HG02938 (cell line): ENCODE results near the gene UTP18.
"Not testable (repeated sequence)": the region's sequence is repeated elsewhere in the genome, so short reads cannot be mapped to it uniquely, and the experiment has no call there.

Experiments used
- ATAC-seq: cut with Tn5 transposase; IDR thresholded peaks from one replicate; pipeline ENCODE4 v1.9.1; 2021; ENCODE audit warnings: mild to moderate bottlenecking, moderate library complexity; ENCODE audit not compliant: unreplicated experiment

UTP18 gene

DNA sequence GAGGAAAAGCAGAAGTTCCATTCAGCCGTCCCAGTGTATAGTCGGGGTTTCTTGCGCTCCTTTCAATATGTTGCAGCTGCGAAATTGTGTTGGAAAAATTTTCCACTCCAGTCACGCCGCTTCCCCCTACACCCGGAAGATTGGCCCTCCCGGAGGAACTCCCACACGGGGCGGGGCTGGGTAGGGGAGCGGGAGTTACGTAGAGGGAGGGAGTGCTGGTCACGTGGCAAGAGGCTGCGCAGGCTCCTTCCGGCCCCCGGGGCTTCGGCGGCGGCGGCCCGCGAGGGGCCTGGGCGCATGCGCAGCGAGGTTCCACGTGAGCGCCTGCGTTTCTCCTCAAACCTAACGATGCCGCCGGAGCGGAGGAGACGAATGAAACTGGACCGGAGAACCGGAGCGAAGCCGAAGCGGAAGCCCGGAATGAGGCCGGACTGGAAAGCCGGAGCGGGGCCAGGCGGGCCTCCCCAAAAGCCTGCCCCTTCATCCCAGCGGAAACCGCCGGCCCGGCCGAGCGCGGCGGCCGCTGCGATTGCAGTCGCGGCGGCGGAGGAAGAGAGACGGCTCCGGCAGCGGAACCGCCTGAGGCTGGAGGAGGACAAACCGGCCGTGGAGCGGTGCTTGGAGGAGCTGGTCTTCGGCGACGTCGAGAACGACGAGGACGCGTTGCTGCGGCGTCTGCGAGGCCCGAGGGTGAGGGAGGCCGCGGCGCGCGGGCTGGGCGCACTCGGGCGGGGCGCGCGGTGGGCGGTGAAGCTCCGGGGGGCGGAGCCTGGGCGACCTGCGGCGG, at the start of gene UTP18:
Gene UTP18 (plus strand): TSS at position 310 of the 787 bp plus-strand sequence. CDS start 39 bp downstream, at position 349.
- peak; percentile 67 for ATAC-seq

- no peak for ATAC-seq
Observed at GRCh38 chr17:51214920-51215319, 45.4 kb upstream of the UTP18 start.

- no peak for ATAC-seq
Observed at GRCh38 chr17:51217946-51218345, 42.4 kb upstream of the UTP18 start.

DNA sequence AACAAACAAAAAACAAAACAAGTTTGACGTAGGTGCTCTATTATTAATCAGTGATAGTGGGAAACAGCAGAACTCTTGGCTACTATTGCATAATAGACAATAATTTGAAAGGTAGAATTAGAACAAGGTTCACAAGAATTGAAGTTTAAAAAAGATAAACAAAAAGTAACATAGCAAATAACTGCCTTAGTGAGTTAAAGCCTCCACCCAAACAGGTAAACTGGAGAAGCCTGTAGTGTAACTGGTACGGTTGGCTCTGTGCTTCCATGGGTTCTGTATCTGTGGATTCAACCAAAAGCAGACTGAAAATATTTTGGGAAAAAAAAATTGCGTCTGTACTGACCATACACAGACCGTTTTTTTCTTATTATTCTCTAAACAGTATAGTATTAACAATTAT, 39.0 kb upstream of the UTP18 start:
- no peak for ATAC-seq

GRCh38 chr17:51224402-51225262, 35.7 kb upstream of the UTP18 start:
- ATAC-seq: no peak

DNA sequence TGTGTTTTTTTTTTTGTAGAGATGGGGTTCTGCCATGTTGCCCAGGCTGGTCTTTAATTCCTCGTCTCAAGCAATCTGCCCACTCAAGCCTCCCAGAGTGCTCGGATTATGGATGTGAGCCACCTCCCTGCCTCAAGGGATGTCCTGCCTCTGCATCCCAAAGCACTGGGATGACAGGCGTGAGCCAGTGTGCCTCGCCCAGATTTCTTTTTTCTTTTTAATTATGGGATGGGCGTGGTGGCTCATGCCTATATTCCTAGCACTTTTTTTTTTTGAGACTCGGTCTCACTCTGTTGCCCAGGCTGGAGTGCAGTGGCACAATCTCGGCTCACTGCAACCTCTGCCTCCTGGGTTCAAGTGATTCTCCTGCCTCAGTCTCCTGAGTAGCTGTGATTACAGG, 34.8 kb upstream of the UTP18 start:
- not testable (repeated sequence) for ATAC-seq

GRCh38 chr17:51228161-51228560, 32.2 kb upstream of the UTP18 start:
- no peak for ATAC-seq

DNA sequence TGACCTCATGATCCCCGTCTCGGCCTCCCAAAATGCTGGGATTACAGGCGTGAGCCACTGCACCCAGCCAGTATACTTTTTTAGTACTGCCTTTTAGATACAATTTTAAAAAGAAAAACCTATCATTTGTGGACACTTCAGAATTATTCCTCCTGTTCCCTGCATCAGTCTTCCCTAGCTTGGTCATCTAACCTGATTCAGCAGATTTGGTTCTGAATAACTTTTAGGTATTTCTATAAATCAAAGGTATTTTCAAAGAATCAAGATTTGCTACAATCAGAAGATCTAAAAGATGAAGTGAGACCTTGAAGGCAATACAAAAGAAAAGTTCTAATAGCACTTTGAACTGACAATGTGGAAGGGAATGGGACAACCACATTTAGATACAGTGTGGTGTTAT, 30.5 kb upstream of the UTP18 start:
- ATAC-seq: no peak

- no peak for ATAC-seq
Observed at GRCh38 chr17:51230306-51230705, 30.0 kb upstream of the UTP18 start.

- no peak for ATAC-seq
Observed at GRCh38 chr17:51231999-51232398, 28.3 kb upstream of the UTP18 start.

- ATAC-seq: no peak
Observed at GRCh38 chr17:51234162-51234561, 26.2 kb upstream of the UTP18 start.

DNA sequence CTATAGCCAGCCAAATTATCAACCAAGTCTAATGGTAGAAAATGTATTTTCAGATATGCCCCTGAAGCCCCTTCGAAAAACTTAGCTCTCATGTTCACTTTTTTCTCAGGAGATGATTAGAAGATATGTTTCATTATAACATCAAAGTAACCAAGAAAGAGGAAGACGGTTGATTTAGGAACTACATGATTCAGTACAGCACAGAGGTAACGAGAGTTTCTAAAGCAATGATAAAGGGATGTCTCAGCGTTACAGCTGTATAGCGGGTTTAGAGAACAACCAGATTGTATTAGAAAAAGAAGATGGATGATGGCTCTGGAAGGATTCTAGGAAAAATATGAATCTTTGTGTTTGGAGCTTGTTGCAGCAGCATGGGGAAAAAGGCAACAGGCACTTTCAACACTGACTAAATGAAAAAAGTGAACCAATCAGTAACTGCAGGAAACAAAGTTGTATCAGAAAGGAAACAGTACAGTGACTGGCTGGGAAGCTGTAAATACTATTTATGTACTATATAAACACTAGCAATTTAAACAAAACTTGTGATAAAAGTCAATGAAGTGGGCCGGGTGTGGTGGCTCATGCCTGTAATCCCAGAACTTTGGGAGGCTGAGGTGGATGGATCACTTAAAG, 22.0 kb upstream of the UTP18 start:
- ATAC-seq: peak; percentile 89

DNA sequence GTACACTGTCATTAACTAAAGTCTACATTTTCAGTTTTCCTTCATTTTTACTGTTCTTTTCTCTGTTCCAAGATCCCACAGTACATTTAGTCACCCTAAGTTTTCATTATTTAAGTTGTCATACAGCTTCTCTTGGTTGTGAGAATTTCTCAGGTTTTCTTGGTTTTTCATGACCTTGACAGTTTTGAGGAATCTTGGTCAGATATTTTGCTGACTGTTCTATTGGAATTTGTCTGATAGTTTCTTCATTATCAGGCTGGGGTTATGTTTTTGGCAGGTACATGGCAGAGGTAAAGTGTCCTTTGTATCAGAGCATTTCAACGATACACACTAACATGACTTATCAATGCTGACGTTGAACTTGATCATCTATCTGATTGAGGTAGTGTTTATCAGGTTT, 20.1 kb upstream of the UTP18 start:
- no peak for ATAC-seq

GRCh38 chr17:51244041-51244440, 16.3 kb upstream of the UTP18 start:
- ATAC-seq: no peak

- no peak for ATAC-seq
Observed at GRCh38 chr17:51245535-51245934, 14.8 kb upstream of the UTP18 start.

- no peak for ATAC-seq
Observed at GRCh38 chr17:51250314-51250840, 10.0 kb upstream of the UTP18 start.

DNA sequence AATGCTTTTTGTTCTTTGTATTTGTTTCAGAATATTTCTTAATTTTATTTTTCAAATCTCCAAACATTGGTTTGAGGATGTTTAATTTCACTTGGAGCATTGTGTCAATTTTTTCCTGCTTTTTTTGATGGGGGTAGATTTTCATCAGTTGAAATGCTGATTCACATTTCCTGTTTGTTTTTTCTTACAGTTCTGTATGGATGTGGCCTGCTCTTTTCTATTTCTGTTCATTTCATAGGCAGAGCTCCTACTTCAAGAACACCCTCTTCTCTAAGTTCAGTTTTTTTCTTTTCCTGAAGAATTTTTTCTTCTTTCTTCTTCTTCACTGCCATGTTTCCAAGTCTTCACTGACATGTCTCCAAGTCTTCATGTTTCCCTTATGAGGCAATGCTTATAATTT, 9.3 kb upstream of the UTP18 start:
- no peak for ATAC-seq

GRCh38 chr17:51255673-51256072, 4.7 kb upstream of the UTP18 start:
- ATAC-seq: no peak

GRCh38 chr17:51256101-51256500, 4.2 kb upstream of the UTP18 start:
- ATAC-seq: no peak

DNA sequence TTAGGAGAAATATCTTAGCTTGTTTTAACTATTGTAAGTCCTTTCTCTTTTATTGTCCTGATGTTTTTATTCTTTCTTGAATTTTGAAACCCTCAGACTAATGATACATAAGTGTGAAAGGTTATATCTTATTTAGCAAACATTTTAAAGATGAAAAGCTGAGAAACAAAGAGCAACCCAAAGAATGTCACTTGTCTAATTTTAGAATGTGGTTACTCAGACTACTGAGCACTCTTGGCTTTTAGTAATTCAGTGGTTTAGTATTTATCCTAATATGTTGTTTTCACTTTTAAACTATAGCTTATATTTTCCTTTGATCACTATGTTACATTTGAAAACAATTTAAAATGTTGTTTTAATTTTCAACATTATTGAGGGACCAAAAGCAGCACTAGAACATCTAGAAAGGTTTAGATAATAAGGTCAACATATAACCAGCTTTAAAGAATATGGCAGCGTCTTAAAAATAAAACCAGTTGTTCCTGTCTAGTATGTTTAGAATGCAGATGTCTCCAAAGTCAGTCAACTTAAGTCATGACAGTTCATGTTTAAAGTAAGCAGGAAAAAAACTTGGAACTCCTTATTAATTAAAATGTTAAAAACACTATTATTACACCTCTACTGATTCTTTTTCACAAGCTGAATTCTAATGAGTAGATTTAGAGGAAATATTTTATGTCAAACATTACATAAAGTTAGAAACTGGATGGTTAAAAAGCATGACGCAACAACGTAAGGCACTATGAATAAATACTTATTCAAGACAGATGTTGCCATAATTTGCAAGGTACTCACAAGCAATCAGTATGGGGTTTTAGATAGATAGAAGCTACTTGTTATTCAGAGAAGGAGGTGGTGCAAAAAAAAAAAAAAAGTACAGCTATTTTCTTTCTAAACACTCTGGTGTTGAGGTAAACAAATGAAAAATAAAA, 2.9 kb upstream of the UTP18 start:
- ATAC-seq: no peak
